NT2/D1 (cell line): Measurements from ENCODE around the gene ABCB11.

Experiments used
- SUZ12 ChIP-seq: IDR thresholded peaks from 2 replicates; pipeline ENCODE4 v1.6.1; 2011; ENCODE audit not compliant: insufficient read length, insufficient read depth; ENCODE audit errors: extremely low read depth
- YY1 ChIP-seq: IDR thresholded peaks from 2 replicates; pipeline ENCODE4 v1.6.1; 2011; ENCODE audit not compliant: insufficient read length, insufficient read depth
- ZNF274 ChIP-seq: IDR thresholded peaks from 2 replicates; pipeline ENCODE4 v1.6.1; 2011; ENCODE audit warnings: mild to moderate bottlenecking, low read depth, low read length

- TF ChIP-seq ZNF274 (no peak), YY1 (no peak), SUZ12 (no peak)
These were observed 68.5 kb downstream of the ABCB11 start for GRCh38 chr2:168962636-168963035.
